SU-DHL-6 (cell line): ENCODE data around the gene SH3BP5L.

Experiments
- EZH2phosphoT487 ChIP-seq: fragments of 200-600 bp; sonication (generic), shearing (Covaris generic); conservative IDR thresholded peaks from 2 replicates; pipeline ENCODE4 v1.6.1; 2018; ENCODE audit warnings: mild to moderate bottlenecking, antibody characterized with exemption, low read length, moderate library complexity, mixed read lengths
- TF ChIP-seq, protein P1 (sequence below): fragments of 200-600 bp; sonication (generic); IDR thresholded peaks from one replicate; pipeline ENCODE4 v1.5.1; 2017; ENCODE audit warnings: antibody characterized with exemption, mild to moderate bottlenecking, low read length, moderate library complexity; ENCODE audit not compliant: insufficient read depth, poor library complexity, severe bottlenecking

DNA sequence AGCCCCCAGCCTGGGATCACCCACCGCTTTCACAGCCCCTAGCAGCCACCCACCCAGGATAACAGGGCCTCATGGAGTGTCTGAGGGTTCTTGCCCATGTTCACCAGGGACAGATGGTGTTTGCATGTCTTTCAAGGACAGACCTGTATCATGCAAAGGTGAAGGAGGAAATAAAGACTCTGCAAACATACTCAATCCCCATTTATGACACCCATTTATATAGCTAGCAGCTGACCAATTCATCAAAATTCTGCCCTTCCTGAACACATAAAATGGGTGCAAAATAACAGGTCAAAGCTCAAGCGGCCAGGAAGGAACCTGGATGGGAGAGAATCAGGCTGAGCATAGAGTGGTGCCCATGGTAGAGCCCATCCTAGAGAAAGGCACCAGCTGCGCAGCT is 37.4 kb downstream of the SH3BP5L start:
- TF ChIP-seq, protein P1, sequence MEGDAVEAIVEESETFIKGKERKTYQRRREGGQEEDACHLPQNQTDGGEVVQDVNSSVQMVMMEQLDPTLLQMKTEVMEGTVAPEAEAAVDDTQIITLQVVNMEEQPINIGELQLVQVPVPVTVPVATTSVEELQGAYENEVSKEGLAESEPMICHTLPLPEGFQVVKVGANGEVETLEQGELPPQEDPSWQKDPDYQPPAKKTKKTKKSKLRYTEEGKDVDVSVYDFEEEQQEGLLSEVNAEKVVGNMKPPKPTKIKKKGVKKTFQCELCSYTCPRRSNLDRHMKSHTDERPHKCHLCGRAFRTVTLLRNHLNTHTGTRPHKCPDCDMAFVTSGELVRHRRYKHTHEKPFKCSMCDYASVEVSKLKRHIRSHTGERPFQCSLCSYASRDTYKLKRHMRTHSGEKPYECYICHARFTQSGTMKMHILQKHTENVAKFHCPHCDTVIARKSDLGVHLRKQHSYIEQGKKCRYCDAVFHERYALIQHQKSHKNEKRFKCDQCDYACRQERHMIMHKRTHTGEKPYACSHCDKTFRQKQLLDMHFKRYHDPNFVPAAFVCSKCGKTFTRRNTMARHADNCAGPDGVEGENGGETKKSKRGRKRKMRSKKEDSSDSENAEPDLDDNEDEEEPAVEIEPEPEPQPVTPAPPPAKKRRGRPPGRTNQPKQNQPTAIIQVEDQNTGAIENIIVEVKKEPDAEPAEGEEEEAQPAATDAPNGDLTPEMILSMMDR: no peak
- TF ChIP-seq EZH2phosphoT487: no peak
